Suprapubic skin (tissue), 4 donors: ENCODE measurements around the gene SEMA3C.

Experiments
- EP300 ChIP-seq: sonication (generic); formaldehyde crosslinking; IDR thresholded peaks from one replicate; pipeline ENCODE4 v1.6.1; 2017; ENCODE audit warnings: antibody characterized with exemption
- POLR2A ChIP-seq, 2 donors: fragments of 450-650 bp; IDR thresholded peaks; one replicate each; pipeline ENCODE4 v1.6.1; 2017; ENCODE audit warnings: antibody characterized with exemption in 2 of 2, mild to moderate bottlenecking in 2 of 2, moderate library complexity in 2 of 2
- POLR2AphosphoS5 ChIP-seq, 3 donors: sonication (generic); formaldehyde crosslinking; IDR thresholded peaks; one replicate each; pipeline ENCODE4 v1.6.1; 2017; ENCODE audit warnings: antibody characterized with exemption in 3 of 3
- TF ChIP-seq, protein P1 (sequence below), 2 donors: fragments of 200-600 bp in 1 of 2; fragments of 450-650 bp in 1 of 2; sonication (generic) in 1 of 2; IDR thresholded peaks; one replicate each; pipeline ENCODE4 v1.5.1; 2016 to 2019; ENCODE audit warnings: antibody characterized with exemption in 2 of 2, mild to moderate bottlenecking in 1 of 2, moderate library complexity in 1 of 2

DNA sequence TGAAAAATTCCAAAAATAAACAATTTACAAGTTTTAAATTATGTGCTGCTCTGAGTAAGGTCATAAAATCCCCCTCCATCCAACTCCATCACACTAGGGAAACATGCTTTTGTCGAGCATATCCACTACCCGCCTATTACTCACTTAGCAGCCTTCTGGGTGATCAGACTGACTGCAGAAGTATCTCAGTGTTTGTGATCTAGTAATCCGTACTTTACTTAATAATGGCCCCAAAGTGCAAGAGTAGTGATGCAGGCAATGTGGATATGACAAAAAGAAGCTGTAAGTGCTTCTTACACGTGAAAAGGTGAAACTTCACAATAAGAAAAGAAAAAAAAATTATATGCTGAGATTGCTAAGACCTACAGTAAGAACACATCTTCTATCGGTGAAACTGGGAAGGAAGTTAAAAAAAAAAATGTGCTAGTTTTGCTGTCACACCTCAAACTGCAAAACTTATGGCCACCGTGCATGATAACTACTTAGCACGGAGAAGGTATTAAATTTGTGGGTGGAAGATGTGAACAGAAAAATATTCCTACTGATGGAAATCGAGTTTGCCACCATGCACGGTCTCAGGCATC is 43.2 kb downstream of the SEMA3C start:
- TF ChIP-seq, protein P1, sequence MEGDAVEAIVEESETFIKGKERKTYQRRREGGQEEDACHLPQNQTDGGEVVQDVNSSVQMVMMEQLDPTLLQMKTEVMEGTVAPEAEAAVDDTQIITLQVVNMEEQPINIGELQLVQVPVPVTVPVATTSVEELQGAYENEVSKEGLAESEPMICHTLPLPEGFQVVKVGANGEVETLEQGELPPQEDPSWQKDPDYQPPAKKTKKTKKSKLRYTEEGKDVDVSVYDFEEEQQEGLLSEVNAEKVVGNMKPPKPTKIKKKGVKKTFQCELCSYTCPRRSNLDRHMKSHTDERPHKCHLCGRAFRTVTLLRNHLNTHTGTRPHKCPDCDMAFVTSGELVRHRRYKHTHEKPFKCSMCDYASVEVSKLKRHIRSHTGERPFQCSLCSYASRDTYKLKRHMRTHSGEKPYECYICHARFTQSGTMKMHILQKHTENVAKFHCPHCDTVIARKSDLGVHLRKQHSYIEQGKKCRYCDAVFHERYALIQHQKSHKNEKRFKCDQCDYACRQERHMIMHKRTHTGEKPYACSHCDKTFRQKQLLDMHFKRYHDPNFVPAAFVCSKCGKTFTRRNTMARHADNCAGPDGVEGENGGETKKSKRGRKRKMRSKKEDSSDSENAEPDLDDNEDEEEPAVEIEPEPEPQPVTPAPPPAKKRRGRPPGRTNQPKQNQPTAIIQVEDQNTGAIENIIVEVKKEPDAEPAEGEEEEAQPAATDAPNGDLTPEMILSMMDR (IDR thresholded peaks at IDR 0.05), result no peak
- TF ChIP-seq POLR2A (IDR thresholded peaks at IDR 0.05) (no peak), POLR2AphosphoS5 (IDR thresholded peaks at IDR 0.05) (no peak), EP300 (no peak)
